KOPT-K1 (cell line): ENCODE data around the gene STBD1.
"Not testable (repeated sequence)": the region's sequence is repeated elsewhere in the genome, so short reads cannot be mapped to it uniquely, and the experiment has no call there.

Source experiments
- H3K27ac ChIP-seq: fragments of 200-600 bp; sonication (generic); 2 replicates; pipeline ENCODE4 v1.5.1; 2016; ENCODE audit warnings: antibody characterized with exemption, mild to moderate bottlenecking, low read depth, low read length; ENCODE audit not compliant: poor library complexity, severe bottlenecking
- H3K36me3 ChIP-seq: fragments of 200-600 bp; sonication (generic); 2 replicates; pipeline ENCODE4 v1.5.1; 2017; ENCODE audit warnings: antibody characterized with exemption, mild to moderate bottlenecking, low read length, moderate library complexity; ENCODE audit not compliant: insufficient read depth
- H3K9me3 ChIP-seq: fragments of 200-600 bp; sonication (generic); 2 replicates; pipeline ENCODE4 v1.5.1; 2017; ENCODE audit warnings: antibody characterized with exemption, low read length, mild to moderate bottlenecking; ENCODE audit not compliant: insufficient read depth, poor library complexity, severe bottlenecking

Gene STBD1

GRCh38 chr4:76334885-76335284 is 28.4 kb downstream of the STBD1 start:
- no peaks in the 10 kb centered on the region for H3K36me3 ChIP-seq
- H3K27ac ChIP-seq = no peak overlapping the region
- no peaks in the 10 kb centered on the region for H3K9me3 ChIP-seq

GRCh38 chr4:76339364-76339763 is 32.8 kb downstream of the STBD1 start:
- Histone ChIP-seq H3K27ac (no peak overlapping the region), H3K36me3 (no peaks in the 10 kb centered on the region), H3K9me3 (no peaks in the 10 kb centered on the region)

DNA sequence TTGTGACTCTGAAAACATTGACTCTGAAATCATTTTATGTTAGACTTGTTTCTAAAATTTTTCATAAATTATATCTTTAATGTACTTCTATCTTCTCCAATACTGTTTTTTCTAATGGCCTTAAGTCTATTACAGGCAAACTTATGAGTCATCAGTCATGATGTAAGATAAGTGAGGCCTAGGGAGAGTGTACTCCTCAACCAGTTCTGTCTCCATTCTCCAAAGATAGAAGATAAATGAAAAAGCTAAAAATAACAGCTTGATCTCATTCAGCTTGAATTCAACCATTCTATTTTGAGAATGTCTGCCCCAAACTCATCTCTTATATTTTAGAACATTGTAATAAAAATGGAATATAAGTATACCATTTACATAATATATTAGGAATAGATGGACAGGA is 34.5 kb downstream of the STBD1 start:
- H3K9me3 ChIP-seq = no peaks in the 10 kb centered on the region
- H3K27ac ChIP-seq = no peak overlapping the region
- no peaks in the 10 kb centered on the region for H3K36me3 ChIP-seq

GRCh38 chr4:76342191-76342590 is 35.7 kb downstream of the STBD1 start:
- Histone ChIP-seq H3K27ac (no peak overlapping the region), H3K36me3 (no peaks in the 10 kb centered on the region), H3K9me3 (no peaks in the 10 kb centered on the region)

DNA sequence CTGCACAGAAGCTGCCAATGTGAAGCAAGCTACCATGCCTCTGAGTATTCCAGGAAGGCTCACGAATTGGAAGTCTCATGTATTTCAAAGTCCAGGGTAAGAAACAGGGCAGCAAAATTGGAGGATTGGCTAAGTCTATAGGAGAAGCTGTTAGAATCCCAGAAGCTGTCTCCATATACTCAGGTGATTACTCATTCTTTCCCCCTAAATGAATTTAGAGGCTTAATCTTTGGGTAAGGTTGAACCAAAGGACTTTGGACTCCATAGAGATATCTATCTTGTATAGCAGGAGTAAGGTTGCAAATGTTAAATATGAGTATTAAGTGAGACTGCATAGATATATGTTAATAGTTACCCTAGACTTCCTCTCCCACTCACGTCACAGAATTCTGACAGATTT is 36.3 kb downstream of the STBD1 start:
- Histone ChIP-seq H3K36me3 (no peaks in the 10 kb centered on the region), H3K27ac (no peak overlapping the region), H3K9me3 (no peaks in the 10 kb centered on the region)

DNA sequence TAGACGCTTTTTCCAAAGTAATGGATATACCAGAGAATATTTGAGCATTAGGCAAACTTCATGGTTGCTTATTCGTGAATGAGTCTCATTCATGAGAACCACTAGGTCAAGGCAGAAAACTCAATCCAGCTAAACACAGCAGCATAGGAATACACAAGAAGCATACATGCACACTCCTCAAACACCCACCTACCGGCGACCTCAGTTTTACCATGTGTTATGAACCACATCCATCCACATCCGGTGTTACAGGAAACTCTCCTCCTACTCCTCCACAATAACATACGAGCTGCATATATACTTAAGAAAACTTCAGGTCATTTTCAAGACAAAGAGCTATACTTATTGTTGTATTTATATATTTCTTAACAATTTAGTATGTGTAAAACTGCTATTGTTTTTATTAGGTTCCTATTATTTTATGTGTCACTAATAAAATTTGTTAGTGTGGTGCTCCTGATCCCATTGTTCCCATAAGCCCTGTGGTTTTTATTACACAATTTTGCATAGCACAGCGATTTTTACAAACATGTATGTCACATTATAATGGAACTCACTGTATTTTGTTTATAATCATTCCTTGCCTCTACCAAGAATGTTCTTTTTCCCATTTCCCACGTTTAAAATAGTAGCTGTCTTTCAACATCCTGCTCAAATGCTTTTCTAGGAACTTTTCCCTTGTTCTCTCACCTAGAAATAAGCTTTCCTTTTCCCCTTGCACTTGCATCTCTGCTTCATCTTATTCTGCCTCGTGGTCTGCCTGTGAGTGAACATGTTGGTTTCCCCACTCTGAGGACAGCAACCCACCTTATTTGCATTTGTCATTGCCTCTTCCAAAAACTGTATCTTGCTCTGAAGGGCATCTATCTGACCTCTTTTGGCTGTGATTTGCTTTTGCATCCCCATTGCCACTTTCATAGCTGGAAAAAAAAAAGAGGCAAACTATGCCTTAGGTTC is 48.3 kb downstream of the STBD1 start:
- Histone ChIP-seq H3K27ac (no peak overlapping the region), H3K9me3 (peaks cover 2% of the 10 kb centered on the region), H3K36me3 (no peaks in the 10 kb centered on the region)

- no peak overlapping the region for H3K27ac ChIP-seq
- H3K36me3 ChIP-seq = no peaks in the 10 kb centered on the region
- peaks cover 7% of the 10 kb centered on the region for H3K9me3 ChIP-seq
Measured at GRCh38 chr4:76357981-76358380, 51.4 kb downstream of the STBD1 start.

DNA sequence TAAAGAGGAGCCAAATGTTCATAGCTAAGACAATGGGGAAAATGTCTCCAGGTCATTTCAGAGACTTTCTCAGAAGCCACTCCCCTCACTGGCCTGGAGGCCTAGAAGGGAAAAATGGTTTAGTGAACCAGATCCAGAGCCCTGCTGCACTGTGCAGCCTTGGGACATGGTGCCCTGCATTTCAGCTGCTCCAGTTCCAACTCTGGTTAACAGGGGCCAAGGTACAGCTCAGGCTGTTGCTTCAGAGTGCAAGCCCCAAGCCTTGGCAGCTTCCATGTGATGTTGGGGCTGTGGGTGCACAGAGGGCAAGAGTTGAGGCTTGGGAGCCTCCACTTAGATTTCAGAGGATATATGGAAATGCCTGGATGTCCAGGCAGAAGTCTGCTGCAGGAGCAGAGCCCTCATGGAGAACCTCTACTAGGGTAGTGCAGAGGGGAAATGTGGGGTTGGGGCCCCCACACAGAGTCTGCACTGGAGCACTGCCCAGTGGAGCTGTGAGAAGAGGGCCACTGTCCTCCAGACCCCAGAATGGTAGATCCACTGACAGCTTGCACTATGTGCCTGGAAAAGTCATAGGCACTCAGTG is 53.4 kb downstream of the STBD1 start:
- not testable (repeated sequence) for H3K36me3 ChIP-seq, H3K27ac ChIP-seq, H3K9me3 ChIP-seq
